HEK293 (cell line): ENCODE measurements around the gene FSCN2.

Experiments used
- ZBTB21 ChIP-seq: fragments of 450-650 bp; formaldehyde crosslinking; IDR thresholded peaks from 2 replicates; pipeline ENCODE4 v1.5.1; 2017; ENCODE audit warnings: missing biosample characterization, missing genetic modification characterization
- TF ChIP-seq, protein P1 (sequence below): fragments of 450-650 bp; formaldehyde crosslinking; IDR thresholded peaks from 2 replicates; pipeline ENCODE4 v1.5.1; 2016; ENCODE audit warnings: missing biosample characterization, missing genetic modification characterization

DNA sequence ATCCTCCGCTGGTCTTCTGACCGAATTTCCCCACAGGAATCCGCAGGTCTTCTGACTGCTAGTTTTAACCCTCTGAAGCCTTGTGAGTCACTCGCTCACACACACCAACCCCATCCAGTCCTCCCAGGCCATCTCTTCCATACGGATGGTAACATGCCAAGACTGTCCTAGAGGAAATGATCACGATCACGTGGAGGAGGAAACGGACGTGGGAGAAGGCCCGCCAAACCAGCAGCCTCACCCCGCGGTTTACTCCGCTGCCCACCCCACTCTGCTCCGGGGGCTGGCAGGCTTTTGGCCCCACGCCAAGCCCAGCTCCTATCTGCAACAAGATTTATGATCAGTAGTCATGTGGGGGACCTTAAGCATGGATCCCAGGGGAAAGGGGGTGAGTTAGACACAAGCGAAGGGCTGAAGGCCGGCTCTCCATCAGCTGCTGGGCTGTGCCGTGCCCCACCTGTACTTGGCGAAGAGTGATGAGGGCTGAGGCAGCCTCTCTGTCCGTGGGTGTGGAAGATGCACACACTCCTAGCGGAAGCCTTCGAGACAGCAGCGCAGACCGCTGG, 25.5 kb downstream of the FSCN2 start:
- 0 out of 2 replicates have a peak, but pooled peaks have one; percentile 18 for TF ChIP-seq ZBTB21 (tag by site-specific recombination)
- TF ChIP-seq, protein P1, sequence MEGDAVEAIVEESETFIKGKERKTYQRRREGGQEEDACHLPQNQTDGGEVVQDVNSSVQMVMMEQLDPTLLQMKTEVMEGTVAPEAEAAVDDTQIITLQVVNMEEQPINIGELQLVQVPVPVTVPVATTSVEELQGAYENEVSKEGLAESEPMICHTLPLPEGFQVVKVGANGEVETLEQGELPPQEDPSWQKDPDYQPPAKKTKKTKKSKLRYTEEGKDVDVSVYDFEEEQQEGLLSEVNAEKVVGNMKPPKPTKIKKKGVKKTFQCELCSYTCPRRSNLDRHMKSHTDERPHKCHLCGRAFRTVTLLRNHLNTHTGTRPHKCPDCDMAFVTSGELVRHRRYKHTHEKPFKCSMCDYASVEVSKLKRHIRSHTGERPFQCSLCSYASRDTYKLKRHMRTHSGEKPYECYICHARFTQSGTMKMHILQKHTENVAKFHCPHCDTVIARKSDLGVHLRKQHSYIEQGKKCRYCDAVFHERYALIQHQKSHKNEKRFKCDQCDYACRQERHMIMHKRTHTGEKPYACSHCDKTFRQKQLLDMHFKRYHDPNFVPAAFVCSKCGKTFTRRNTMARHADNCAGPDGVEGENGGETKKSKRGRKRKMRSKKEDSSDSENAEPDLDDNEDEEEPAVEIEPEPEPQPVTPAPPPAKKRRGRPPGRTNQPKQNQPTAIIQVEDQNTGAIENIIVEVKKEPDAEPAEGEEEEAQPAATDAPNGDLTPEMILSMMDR, result 0 out of 2 replicates have a peak, but pooled peaks have one; percentile 2
